RWPE2 (cell line): ENCODE data around the gene ZG16.
"Not testable (repeated sequence)": the region's sequence is repeated elsewhere in the genome, so short reads cannot be mapped to it uniquely, and the experiment has no call there.

Source experiments
- ATAC-seq: fragments of 200-7000 bp; cut with Tn5 transposase; 3 replicates; pipeline ENCODE4 v1.9.1; 2021; ENCODE audit warnings: low read depth
- DNase-seq: peaks from one replicate; pipeline ENCODE4 v3.0.0-alpha.2; 2020; ENCODE audit warnings: low spot score
- H3K27ac ChIP-seq: fragments of 450-650 bp; 2 replicates; pipeline ENCODE4 v1.5.1; 2017; ENCODE audit warnings: mild to moderate bottlenecking; ENCODE audit not compliant: poor library complexity, severe bottlenecking
- H3K27me3 ChIP-seq: fragments of 250-450 bp; sonication (Bioruptor Pico); 2 replicates; pipeline ENCODE4 v1.5.1; 2021; ENCODE audit warnings: mild to moderate bottlenecking, moderate library complexity; ENCODE audit not compliant: insufficient read depth, poor library complexity, severe bottlenecking
- H3K36me3 ChIP-seq: fragments of 250-450 bp; sonication (Bioruptor Pico); 2 replicates; pipeline ENCODE4 v1.5.1; 2020; ENCODE audit warnings: low read depth, mild to moderate bottlenecking, moderate library complexity
- H3K4me1 ChIP-seq: fragments of 250-450 bp; sonication (Bioruptor Pico); 2 replicates; pipeline ENCODE4 v1.5.1; 2021; ENCODE audit warnings: mild to moderate bottlenecking, moderate library complexity; ENCODE audit not compliant: insufficient read depth, poor library complexity, severe bottlenecking
- H3K4me3 ChIP-seq: fragments of 250-450 bp; sonication (Bioruptor Pico); 2 replicates; pipeline ENCODE4 v1.5.1; 2021; ENCODE audit warnings: mild to moderate bottlenecking, moderate library complexity; ENCODE audit not compliant: severe bottlenecking
- H3K9me3 ChIP-seq: fragments of 250-450 bp; sonication (Bioruptor Pico); 2 replicates; pipeline ENCODE4 v1.5.1; 2021; ENCODE audit warnings: mild to moderate bottlenecking, moderate library complexity; ENCODE audit not compliant: severe bottlenecking
- CTCF ChIP-seq: fragments of 450-650 bp; IDR thresholded peaks from one replicate; pipeline ENCODE4 v1.5.1; 2017; ENCODE audit warnings: mild to moderate bottlenecking, moderate library complexity; ENCODE audit not compliant: poor library complexity, severe bottlenecking

The ZG16 gene

GRCh38 chr16:29767062-29767461 lies 11.0 kb upstream of the ZG16 start:
- Histone ChIP-seq H3K27ac (no peak overlapping the region), H3K27me3 (no peaks in the 10 kb centered on the region), H3K4me3 (no peak overlapping the region), H3K9me3 (no peaks in the 10 kb centered on the region), H3K36me3 (no peaks in the 10 kb centered on the region), H3K4me1 (peaks cover 2% of the 10 kb centered on the region)
- no peak for DNase-seq
- no peak for TF ChIP-seq CTCF
- ATAC-seq: no peak

- Histone ChIP-seq H3K27ac (no peak overlapping the region), H3K36me3 (no peaks in the 10 kb centered on the region), H3K27me3 (no peaks in the 10 kb centered on the region), H3K4me3 (no peak overlapping the region), H3K4me1 (peaks cover 2% of the 10 kb centered on the region), H3K9me3 (no peaks in the 10 kb centered on the region)
- TF ChIP-seq CTCF: no peak
- DNase-seq (no peak), ATAC-seq (no peak)
Measured at GRCh38 chr16:29769507-29769906, 8.5 kb upstream of the ZG16 start.

GRCh38 chr16:29770250-29770929 lies 7.7 kb upstream of the ZG16 start:
- Histone ChIP-seq H3K27me3 (no peaks in the 10 kb centered on the region), H3K4me3 (no peak overlapping the region), H3K27ac (no peak overlapping the region), H3K36me3 (no peaks in the 10 kb centered on the region), H3K4me1 (peaks cover 1% of the 10 kb centered on the region), H3K9me3 (no peaks in the 10 kb centered on the region)
- ATAC-seq (no peak), DNase-seq (no peak)
- no peak for TF ChIP-seq CTCF

GRCh38 chr16:29772330-29772729 lies 5.7 kb upstream of the ZG16 start:
- H3K4me3 ChIP-seq, DNase-seq, H3K27ac ChIP-seq, ATAC-seq, H3K36me3 ChIP-seq, H3K9me3 ChIP-seq, H3K27me3 ChIP-seq, H3K4me1 ChIP-seq: not testable (repeated sequence)

GRCh38 chr16:29774730-29775129 lies 3.3 kb upstream of the ZG16 start:
- no peaks in the 10 kb centered on the region for H3K36me3 ChIP-seq
- ATAC-seq (no peak), DNase-seq (no peak)
- H3K4me3 ChIP-seq: no peak overlapping the region
- no peaks in the 10 kb centered on the region for H3K27me3 ChIP-seq
- no peaks in the 10 kb centered on the region for H3K9me3 ChIP-seq
- no peaks in the 10 kb centered on the region for H3K4me1 ChIP-seq
- H3K27ac ChIP-seq: no peak overlapping the region
- TF ChIP-seq CTCF: no peak
